ENCODE measurements around the gene LRRN1.

DNA sequence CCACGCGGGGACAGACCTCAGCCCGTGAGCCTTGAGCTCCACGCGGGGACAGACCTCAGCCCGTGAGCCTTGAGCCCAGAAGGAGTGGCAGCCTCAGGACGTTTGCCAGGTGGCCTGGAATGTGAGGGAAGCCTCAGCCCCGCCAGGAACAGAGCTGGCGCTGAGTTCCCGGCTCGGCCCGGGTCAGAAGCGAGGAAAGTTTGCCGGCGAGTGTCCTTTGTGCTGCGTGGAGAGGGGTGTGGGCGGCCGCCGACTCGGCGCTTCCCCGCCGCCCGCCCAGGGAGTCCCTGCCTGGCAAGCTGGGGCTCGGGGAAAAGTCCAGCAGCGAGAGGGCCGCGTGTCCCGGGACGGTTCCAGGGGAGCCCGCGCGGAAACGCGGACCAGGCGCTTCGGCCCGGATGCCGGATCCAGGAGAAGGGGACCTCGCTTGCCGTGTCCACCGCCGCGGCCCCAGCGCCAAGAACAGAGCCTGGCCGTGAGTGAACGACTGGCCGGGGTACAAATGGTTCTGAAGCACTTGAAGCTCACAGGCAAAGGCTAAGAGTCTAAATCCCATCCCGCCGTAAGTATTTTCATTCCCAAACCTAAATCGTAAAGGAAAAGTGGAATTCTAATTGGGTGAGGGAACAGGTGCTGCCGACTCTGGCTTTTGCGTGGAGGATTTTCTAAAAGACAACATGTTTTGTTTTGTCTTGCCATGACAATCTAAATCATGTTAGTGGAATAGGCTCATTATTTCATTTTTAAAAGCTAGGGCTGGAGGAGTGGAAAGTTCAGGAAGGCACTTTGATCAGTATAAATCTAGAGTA, 1.7 kb downstream of the LRRN1 start:
- TF ChIP-seq POLR2AphosphoS5 (IDR thresholded peaks at IDR 0.05; ENCODE audit: low read depth, low read length) (no peak), SIN3A (IDR thresholded peaks at IDR 0.05; ENCODE audit: borderline replicate concordance, insufficient read depth, low read depth, low read length) (no peak), TCF7L2 (IDR thresholded peaks at IDR 0.05; ENCODE audit: low read depth, low read length) (no peak)
- TF ChIP-seq, protein P1, sequence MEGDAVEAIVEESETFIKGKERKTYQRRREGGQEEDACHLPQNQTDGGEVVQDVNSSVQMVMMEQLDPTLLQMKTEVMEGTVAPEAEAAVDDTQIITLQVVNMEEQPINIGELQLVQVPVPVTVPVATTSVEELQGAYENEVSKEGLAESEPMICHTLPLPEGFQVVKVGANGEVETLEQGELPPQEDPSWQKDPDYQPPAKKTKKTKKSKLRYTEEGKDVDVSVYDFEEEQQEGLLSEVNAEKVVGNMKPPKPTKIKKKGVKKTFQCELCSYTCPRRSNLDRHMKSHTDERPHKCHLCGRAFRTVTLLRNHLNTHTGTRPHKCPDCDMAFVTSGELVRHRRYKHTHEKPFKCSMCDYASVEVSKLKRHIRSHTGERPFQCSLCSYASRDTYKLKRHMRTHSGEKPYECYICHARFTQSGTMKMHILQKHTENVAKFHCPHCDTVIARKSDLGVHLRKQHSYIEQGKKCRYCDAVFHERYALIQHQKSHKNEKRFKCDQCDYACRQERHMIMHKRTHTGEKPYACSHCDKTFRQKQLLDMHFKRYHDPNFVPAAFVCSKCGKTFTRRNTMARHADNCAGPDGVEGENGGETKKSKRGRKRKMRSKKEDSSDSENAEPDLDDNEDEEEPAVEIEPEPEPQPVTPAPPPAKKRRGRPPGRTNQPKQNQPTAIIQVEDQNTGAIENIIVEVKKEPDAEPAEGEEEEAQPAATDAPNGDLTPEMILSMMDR (IDR thresholded peaks at IDR 0.05) = no peak
- TF ChIP-seq, protein P2, sequence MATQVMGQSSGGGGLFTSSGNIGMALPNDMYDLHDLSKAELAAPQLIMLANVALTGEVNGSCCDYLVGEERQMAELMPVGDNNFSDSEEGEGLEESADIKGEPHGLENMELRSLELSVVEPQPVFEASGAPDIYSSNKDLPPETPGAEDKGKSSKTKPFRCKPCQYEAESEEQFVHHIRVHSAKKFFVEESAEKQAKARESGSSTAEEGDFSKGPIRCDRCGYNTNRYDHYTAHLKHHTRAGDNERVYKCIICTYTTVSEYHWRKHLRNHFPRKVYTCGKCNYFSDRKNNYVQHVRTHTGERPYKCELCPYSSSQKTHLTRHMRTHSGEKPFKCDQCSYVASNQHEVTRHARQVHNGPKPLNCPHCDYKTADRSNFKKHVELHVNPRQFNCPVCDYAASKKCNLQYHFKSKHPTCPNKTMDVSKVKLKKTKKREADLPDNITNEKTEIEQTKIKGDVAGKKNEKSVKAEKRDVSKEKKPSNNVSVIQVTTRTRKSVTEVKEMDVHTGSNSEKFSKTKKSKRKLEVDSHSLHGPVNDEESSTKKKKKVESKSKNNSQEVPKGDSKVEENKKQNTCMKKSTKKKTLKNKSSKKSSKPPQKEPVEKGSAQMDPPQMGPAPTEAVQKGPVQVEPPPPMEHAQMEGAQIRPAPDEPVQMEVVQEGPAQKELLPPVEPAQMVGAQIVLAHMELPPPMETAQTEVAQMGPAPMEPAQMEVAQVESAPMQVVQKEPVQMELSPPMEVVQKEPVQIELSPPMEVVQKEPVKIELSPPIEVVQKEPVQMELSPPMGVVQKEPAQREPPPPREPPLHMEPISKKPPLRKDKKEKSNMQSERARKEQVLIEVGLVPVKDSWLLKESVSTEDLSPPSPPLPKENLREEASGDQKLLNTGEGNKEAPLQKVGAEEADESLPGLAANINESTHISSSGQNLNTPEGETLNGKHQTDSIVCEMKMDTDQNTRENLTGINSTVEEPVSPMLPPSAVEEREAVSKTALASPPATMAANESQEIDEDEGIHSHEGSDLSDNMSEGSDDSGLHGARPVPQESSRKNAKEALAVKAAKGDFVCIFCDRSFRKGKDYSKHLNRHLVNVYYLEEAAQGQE (IDR thresholded peaks at IDR 0.05; ENCODE audit: insufficient read depth in 1 of 2, low read depth in 2 of 2, low read length in 1 of 2) = no peak

Data from Panc1 (cell line).